GM19351 (cell line): ENCODE results near the gene RAP1GAP.

Source experiments
- ATAC-seq: cut with Tn5 transposase; IDR thresholded peaks from one replicate; pipeline ENCODE4 v1.9.1; 2021; ENCODE audit warnings: mild to moderate bottlenecking, moderate library complexity; ENCODE audit not compliant: unreplicated experiment

RAP1GAP gene

DNA sequence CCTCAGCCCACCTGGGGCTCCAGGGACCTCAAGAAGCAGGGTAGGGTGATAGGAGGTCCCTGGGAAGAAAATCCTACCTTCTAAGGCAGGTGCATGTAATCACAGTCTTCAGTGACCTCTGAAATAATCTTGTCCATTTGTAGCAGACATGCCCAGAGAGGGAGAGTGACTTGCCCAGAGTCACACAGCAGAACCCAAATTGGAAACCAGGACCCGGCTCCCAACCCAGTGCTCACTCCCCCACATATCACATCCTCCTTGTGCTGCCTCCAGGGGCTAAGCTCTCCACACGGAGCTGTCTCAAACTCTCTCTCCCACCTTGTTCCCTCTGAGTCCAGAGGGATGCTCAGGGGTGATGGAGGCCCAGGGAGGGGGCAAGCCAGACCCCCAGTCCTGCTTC is 72.5 kb downstream of the RAP1GAP start:
- ATAC-seq = no peak

GRCh38 chr1:21596174-21596573 is 73.0 kb downstream of the RAP1GAP start:
- no peak for ATAC-seq

GRCh38 chr1:21594935-21595897 is 73.9 kb downstream of the RAP1GAP start:
- ATAC-seq = no peak

DNA sequence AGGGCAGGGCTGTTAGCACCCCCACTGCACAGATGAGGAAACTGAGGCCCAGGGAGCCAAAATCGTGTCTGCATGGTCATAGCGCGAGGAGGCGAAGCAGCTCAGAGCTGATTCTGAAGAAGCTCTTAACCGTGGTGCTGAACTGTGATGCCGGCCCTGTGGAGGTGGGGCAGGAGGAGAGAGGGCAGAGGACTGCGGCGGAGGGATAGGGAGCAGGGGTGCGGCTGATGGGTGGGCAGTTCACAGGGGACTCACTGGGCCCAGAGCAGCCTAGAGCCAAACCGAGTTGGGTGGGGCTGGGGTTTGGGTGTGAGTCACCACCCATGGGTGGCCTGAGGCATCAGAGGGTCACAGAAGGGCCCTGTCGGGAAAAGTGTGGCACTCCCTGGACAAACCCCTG is 74.7 kb downstream of the RAP1GAP start:
- no peak for ATAC-seq

GRCh38 chr1:21593231-21593630 is 75.9 kb downstream of the RAP1GAP start:
- ATAC-seq = no peak

DNA sequence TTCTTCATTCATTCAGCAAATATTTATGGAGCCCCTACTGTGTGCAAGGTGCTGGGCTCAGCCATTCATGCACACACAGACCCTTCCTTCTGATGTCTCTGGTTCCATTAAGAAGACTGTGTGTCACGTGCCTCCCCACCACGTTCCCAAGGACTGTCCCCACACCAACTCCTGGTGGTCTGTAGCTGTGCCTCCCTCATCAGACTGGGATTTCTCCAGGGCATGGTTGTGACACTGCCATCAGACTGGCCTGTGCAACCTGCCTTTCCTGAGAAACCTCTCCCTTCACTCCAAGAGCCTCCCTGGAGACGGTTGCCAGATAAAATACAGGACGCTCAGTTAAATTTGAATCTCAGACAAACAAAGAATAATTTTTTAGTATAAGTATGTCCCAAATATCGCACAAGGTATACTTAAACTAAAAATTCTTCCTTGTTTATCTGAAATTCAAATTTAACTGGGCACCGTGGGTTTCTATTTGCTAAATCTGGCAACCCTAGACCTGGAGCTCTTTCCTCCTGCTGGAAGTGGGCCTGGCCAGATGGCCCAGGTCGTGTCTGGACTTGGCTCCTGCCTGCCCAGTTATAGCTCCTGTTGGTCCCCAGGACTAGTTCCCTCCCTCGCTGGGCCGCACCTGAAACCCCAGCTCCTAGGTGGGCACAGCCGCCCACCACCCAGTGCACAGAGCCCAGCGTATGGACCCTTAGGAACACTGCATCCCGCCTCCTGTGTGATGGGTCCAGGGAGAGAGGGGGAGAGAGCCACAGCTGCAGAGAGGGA is 76.9 kb downstream of the RAP1GAP start:
- no peak for ATAC-seq

GRCh38 chr1:21590934-21591333 is 78.2 kb downstream of the RAP1GAP start:
- no peak for ATAC-seq

DNA sequence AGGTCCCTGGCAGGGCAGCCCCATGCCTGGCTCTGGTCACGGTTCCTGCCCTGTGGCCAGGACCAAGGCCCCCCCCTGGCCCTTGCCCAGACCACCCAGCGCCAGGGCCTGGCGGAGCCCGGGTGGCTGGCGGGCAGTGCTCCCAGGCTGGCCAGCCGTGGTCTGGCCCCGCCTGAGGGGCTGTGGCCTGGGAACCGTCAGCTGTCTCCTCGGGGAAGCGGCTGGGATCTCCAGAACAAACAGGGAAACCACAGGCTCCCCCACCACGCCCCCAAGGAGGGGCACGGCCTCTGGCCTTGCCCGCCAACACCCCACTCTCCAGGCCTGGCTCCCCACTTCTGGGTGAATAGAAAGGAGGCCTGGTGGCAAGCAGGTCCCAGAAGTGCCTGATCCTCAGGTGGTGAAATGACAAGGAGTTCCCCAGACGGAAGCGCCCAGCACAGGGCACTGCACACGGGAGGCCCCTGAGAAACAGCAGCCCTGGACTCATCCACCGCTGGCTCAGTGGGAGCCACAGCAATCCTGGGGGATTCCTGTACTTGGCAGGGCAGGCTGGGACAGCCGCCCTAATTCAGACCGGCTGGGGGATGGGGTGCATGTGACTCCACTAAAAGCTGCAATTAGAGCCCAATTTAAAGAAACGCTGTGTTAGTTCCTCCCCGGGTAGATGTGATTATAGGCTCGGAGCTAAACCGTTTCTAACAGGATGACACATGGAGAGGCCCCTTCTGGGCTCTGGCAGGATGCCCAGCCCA is 78.9 kb downstream of the RAP1GAP start:
- ATAC-seq = no peak

DNA sequence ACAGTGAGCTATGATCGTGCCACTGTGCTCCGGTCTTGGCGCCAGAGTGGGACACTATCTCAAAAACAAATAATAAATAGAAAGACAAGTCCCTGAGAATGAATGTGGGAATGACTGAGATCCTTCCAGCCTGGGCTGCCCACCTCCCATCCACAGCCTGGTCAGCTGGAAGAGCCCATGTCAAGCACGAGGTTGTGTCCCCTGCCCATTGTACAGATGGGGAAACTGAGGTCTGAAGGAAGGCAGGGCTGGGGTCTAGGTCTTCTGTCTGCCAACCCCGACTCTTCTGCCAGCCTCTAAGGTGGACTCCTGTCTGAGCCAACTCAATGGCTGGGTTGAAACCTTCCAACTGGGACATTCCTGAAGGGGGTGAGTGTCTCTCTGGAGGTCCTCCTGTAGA is 79.5 kb downstream of the RAP1GAP start:
- ATAC-seq = no peak

GRCh38 chr1:21587602-21587953 is 81.6 kb downstream of the RAP1GAP start:
- ATAC-seq = no peak

DNA sequence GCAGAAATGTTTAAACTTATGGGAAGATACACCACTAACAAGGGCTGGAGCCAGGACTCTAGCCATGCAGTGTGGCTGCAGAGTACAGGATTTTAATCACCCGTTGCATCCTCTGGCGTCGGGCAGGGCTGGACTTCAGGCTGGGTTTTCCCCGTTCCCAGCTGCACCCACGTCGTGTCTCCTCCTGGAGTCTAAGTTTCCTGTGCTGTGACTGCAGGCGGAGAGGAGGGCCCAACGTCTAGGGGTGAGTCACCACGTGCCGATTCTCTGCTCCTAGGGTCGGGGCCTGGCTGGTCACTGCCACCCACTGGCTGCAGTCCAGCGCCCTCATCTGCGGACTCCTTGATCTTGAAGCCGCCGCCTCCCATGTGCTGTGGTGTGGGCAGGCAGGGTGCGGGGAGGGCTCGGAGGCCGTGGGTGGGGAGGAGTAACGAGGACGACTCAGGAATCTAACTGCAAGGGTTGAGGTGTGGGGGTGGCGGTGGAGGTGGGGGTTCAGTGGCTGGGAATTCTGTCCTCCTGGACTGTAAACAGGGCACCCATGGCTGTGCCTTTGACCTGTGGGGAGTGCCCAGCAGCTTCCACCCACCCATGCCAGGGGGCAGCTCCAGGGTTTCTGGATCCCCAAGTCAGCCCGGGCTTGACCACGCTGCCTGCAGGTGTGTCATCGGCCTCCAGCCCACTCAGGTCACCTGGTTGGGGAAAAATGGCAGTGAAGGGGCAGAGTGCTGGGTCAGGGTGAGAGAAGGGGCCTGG is 82.1 kb downstream of the RAP1GAP start:
- no peak for ATAC-seq

DNA sequence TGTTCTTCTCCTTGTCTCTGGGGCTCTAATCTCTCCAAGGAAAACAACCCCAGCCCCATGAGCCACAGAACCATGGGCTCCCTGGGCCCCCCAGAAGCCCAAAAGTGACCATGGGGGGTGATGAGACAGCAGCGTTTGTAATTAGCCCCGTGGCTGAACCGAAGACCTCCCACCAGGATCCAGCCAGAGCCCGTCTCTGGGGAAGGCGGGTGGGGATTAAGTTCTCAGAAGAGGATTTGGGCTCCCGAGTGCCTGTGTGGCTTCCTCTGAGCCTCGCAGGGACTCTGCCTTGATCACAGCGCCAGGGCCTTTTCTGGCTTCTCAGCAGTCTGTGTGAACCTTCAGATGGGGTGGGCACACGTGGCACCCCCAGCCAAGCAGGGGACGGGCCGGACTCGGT is 82.9 kb downstream of the RAP1GAP start:
- ATAC-seq = no peak

GRCh38 chr1:21585037-21585436 is 84.1 kb downstream of the RAP1GAP start:
- no peak for ATAC-seq

DNA sequence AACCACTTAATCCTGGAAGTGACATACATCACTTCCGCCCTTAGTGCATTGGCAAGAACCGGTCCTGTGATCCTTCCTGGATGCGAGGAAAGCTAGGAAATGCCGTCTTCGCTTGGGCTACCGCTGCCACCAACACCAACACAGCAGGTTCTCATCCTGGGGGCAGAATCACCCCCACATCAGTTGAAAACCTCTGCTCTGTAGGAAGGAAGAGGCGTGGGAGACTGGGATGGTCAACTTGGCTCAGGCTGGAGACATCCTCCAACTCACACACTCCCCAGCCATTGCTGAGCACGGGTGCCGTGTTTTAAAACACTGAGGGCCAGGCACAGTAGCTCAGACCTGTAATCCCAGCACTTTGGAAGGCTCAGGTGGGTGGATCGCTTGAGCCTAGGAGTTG is 85.1 kb downstream of the RAP1GAP start:
- no peak for ATAC-seq

GRCh38 chr1:21579791-21580190 is 89.4 kb downstream of the RAP1GAP start:
- no peak for ATAC-seq

GRCh38 chr1:21577933-21578332 is 91.2 kb downstream of the RAP1GAP start:
- no peak for ATAC-seq

GRCh38 chr1:21577324-21577723 is 91.8 kb downstream of the RAP1GAP start:
- no peak for ATAC-seq

- no peak for ATAC-seq
Observed at GRCh38 chr1:21576798-21577187, 92.4 kb downstream of the RAP1GAP start.

- ATAC-seq = no peak
Observed at GRCh38 chr1:21576031-21576797, 92.9 kb downstream of the RAP1GAP start.
